Activated T-helper 1 cell treated with Interleukin-2 at 50 U/mL for 16 hours (primary cell): ENCODE measurements around the gene PAIP2.
"Not testable (repeated sequence)": the region's sequence is repeated elsewhere in the genome, so short reads cannot be mapped to it uniquely, and the experiment has no call there.

ENCODE experiments used
- DNase-seq: peaks from one replicate; pipeline ENCODE4 v3.0.0-alpha.2; 2020; ENCODE audit warnings: low read depth

Gene PAIP2

GRCh38 chr5:139315056-139315615 lies 26.5 kb upstream of the PAIP2 start:
- DNase-seq = no peak

- DNase-seq = no peak
Measured at GRCh38 chr5:139335811-139336210, 5.8 kb upstream of the PAIP2 start.

- no peak for DNase-seq
Measured at GRCh38 chr5:139340051-139340450, 1.6 kb upstream of the PAIP2 start.

- no peak for DNase-seq
Measured at GRCh38 chr5:139341187-139341688, 416 bp upstream of the PAIP2 start.

GRCh38 chr5:139342423-139342723 lies 719 bp downstream of the PAIP2 start:
- DNase-seq = no peak

GRCh38 chr5:139343476-139343875 lies 1.8 kb downstream of the PAIP2 start:
- no peak for DNase-seq

- no peak for DNase-seq
Measured at GRCh38 chr5:139344177-139344576, 2.5 kb downstream of the PAIP2 start.

- DNase-seq = not testable (repeated sequence)
Measured at GRCh38 chr5:139345442-139345841, 3.8 kb downstream of the PAIP2 start.

GRCh38 chr5:139347863-139348262 lies 6.2 kb downstream of the PAIP2 start:
- not testable (repeated sequence) for DNase-seq

- no peak for DNase-seq
Measured at GRCh38 chr5:139354186-139354585, 12.5 kb downstream of the PAIP2 start.

GRCh38 chr5:139355900-139356299 lies 14.2 kb downstream of the PAIP2 start:
- DNase-seq = not testable (repeated sequence)

- no peak for DNase-seq
Measured at GRCh38 chr5:139358064-139358463, 16.4 kb downstream of the PAIP2 start.

GRCh38 chr5:139360384-139360783 lies 18.7 kb downstream of the PAIP2 start:
- no peak for DNase-seq

GRCh38 chr5:139361835-139362429 lies 20.3 kb downstream of the PAIP2 start:
- DNase-seq = no peak

GRCh38 chr5:139363937-139364336 lies 22.3 kb downstream of the PAIP2 start:
- no peak for DNase-seq

GRCh38 chr5:139364466-139364865 lies 22.8 kb downstream of the PAIP2 start:
- DNase-seq = no peak

- DNase-seq = no peak
Measured at GRCh38 chr5:139368613-139369012, 27.0 kb downstream of the PAIP2 start.

GRCh38 chr5:139369181-139369580 lies 27.5 kb downstream of the PAIP2 start:
- no peak for DNase-seq

- DNase-seq = no peak
Measured at GRCh38 chr5:139371482-139372435, 30.1 kb downstream of the PAIP2 start.

GRCh38 chr5:139374909-139375308 lies 33.3 kb downstream of the PAIP2 start:
- no peak for DNase-seq

- no peak for DNase-seq
Measured at GRCh38 chr5:139376364-139376763, 34.7 kb downstream of the PAIP2 start.

- DNase-seq = no peak
Measured at GRCh38 chr5:139377226-139377625, 35.6 kb downstream of the PAIP2 start.
